MM.1S (cell line): Measurements from ENCODE around the gene FBXO44.

Experiments used
- CTCF ChIP-seq: fragments of 300-600 bp; sonication (generic); IDR thresholded peaks from 2 replicates; pipeline ENCODE4 v1.5.1; 2016; ENCODE audit warnings: antibody characterized with exemption, low read length, mixed read lengths
- EZH2 ChIP-seq: fragments of 300-600 bp; sonication (generic); optimal IDR thresholded peaks from 2 replicates; pipeline ENCODE3; 2017; ENCODE audit warnings: low read depth, mild to moderate bottlenecking, antibody characterized with exemption, low read length, mixed read lengths
- EZH2phosphoT487 ChIP-seq: fragments of 300-600 bp; sonication (generic); IDR thresholded peaks from 2 replicates; pipeline ENCODE4 v1.6.1; 2018; ENCODE audit warnings: antibody characterized with exemption, low read length

- no peak for TF ChIP-seq CTCF
- TF ChIP-seq EZH2 = no peak
- no peak for TF ChIP-seq EZH2phosphoT487
Observed at GRCh38 chr1:11617314-11617713, 37.4 kb upstream of the FBXO44 start.
